Parathyroid adenoma (tissue), 2 donors: Measurements from ENCODE around the gene USP48.
"Not testable (repeated sequence)": the region's sequence is repeated elsewhere in the genome, so short reads cannot be mapped to it uniquely, and the experiment has no call there.

ENCODE experiments used
- H2AFZ ChIP-seq: fragments of 300-600 bp; sonication (generic); one replicate; pipeline ENCODE4 v1.7.0; 2017; ENCODE audit warnings: antibody characterized with exemption, mild to moderate bottlenecking
- H3K27ac ChIP-seq: fragments of 300-600 bp; sonication (generic); one replicate; pipeline ENCODE4 v1.7.0; 2017
- H3K27me3 ChIP-seq: fragments of 300-600 bp; sonication (generic); one replicate; pipeline ENCODE4 v1.7.0; 2017; ENCODE audit warnings: low read length; ENCODE audit not compliant: control insufficient read depth, insufficient read depth
- H3K36me3 ChIP-seq: fragments of 300-600 bp; sonication (generic); one replicate; pipeline ENCODE4 v1.7.0; 2017; ENCODE audit warnings: low read length; ENCODE audit not compliant: control insufficient read depth, insufficient read depth
- H3K4me1 ChIP-seq: fragments of 300-600 bp; sonication (generic); one replicate; pipeline ENCODE4 v1.7.0; 2017; ENCODE audit warnings: control low read depth
- H3K4me2 ChIP-seq: fragments of 300-600 bp; sonication (generic); one replicate; pipeline ENCODE4 v1.7.0; 2017; ENCODE audit warnings: low read length
- H3K4me3 ChIP-seq: fragments of 300-600 bp; sonication (generic); one replicate; pipeline ENCODE4 v1.7.0; 2017; ENCODE audit warnings: low read depth, low read length
- H3K79me2 ChIP-seq: fragments of 300-600 bp; sonication (generic); one replicate; pipeline ENCODE4 v1.7.0; 2017; ENCODE audit warnings: control low read depth
- H3K9ac ChIP-seq: fragments of 300-600 bp; sonication (generic); one replicate; pipeline ENCODE4 v1.7.0; 2017; ENCODE audit warnings: mild to moderate bottlenecking
- H3K9me3 ChIP-seq: fragments of 300-600 bp; sonication (generic); one replicate; pipeline ENCODE4 v1.7.0; 2017; ENCODE audit warnings: low read length; ENCODE audit not compliant: control insufficient read depth
- CTCF ChIP-seq: fragments of 300-600 bp; sonication (generic); IDR thresholded peaks from one replicate; pipeline ENCODE4 v1.7.0; 2017; ENCODE audit warnings: antibody characterized with exemption, mild to moderate bottlenecking
- donor health status: primary hyperparathyroidism.

USP48 gene

GRCh38 chr1:21634806-21635535 lies 148.0 kb downstream of the USP48 start:
- no peaks in the 10 kb centered on the region for H3K36me3 ChIP-seq
- H3K27me3 ChIP-seq: no peaks in the 10 kb centered on the region
- H3K9me3 ChIP-seq: no peaks in the 10 kb centered on the region
- no peaks in the 10 kb centered on the region for H3K79me2 ChIP-seq
- no peak for TF ChIP-seq CTCF
- no peak overlapping the region for H3K4me3 ChIP-seq
- peak overlapping the region; percentile 22 for H3K4me2 ChIP-seq
- H2AFZ ChIP-seq: no peak overlapping the region
- peak overlapping the region; percentile 95 for H3K27ac ChIP-seq
- H3K4me1 ChIP-seq: peaks cover 52% of the 10 kb centered on the region
- no peak overlapping the region for H3K9ac ChIP-seq

GRCh38 chr1:21633992-21634805 lies 148.8 kb downstream of the USP48 start:
- H3K79me2 ChIP-seq: no peaks in the 10 kb centered on the region
- no peaks in the 10 kb centered on the region for H3K9me3 ChIP-seq
- peak overlapping the region; percentile 10 for H3K4me2 ChIP-seq
- H2AFZ ChIP-seq: no peak overlapping the region
- no peaks in the 10 kb centered on the region for H3K27me3 ChIP-seq
- H3K27ac ChIP-seq: peak overlapping the region; percentile 95
- no peak overlapping the region for H3K4me3 ChIP-seq
- H3K36me3 ChIP-seq: no peaks in the 10 kb centered on the region
- TF ChIP-seq CTCF: no peak
- peaks cover 47% of the 10 kb centered on the region for H3K4me1 ChIP-seq
- no peak overlapping the region for H3K9ac ChIP-seq

GRCh38 chr1:21633141-21633755 lies 149.7 kb downstream of the USP48 start:
- Histone ChIP-seq H3K4me1 (peaks cover 44% of the 10 kb centered on the region), H3K79me2 (no peaks in the 10 kb centered on the region), H3K9ac (no peak overlapping the region), H3K36me3 (no peaks in the 10 kb centered on the region), H3K27me3 (no peaks in the 10 kb centered on the region), H3K9me3 (no peaks in the 10 kb centered on the region), H3K27ac (peak overlapping the region; percentile 95), H3K4me3 (no peak overlapping the region), H2AFZ (no peak overlapping the region), H3K4me2 (peak overlapping the region; percentile 31)
- TF ChIP-seq CTCF: no peak

GRCh38 chr1:21631944-21632887 lies 150.7 kb downstream of the USP48 start:
- H3K36me3 ChIP-seq: no peaks in the 10 kb centered on the region
- no peaks in the 10 kb centered on the region for H3K79me2 ChIP-seq
- H3K27me3 ChIP-seq: no peaks in the 10 kb centered on the region
- no peaks in the 10 kb centered on the region for H3K9me3 ChIP-seq
- H2AFZ ChIP-seq: peak overlapping the region; percentile 50
- H3K9ac ChIP-seq: no peak overlapping the region
- peak overlapping the region; percentile 52 for H3K4me2 ChIP-seq
- H3K4me3 ChIP-seq: no peak overlapping the region
- H3K27ac ChIP-seq: peak overlapping the region; percentile 95
- peaks cover 44% of the 10 kb centered on the region for H3K4me1 ChIP-seq
- TF ChIP-seq CTCF: no peak

- Histone ChIP-seq H3K4me1 (peaks cover 44% of the 10 kb centered on the region), H3K27ac (peak overlapping the region; percentile 95), H2AFZ (peak overlapping the region; percentile 50), H3K4me2 (peak overlapping the region; percentile 52)
- H3K9ac ChIP-seq, H3K4me3 ChIP-seq, H3K36me3 ChIP-seq, H3K9me3 ChIP-seq, H3K79me2 ChIP-seq, H3K27me3 ChIP-seq: not testable (repeated sequence)
Measured at GRCh38 chr1:21631590-21631943, 151.4 kb downstream of the USP48 start.
